ENCODE data around the gene GALNT14. TPM values are rescaled to one million over a fixed set of nuclear protein-coding genes. Genes with fewer than 3 reads are reported as not detected.

GALNT14 gene
- total and polyA plus RNA-seq, 9 of the 15 experiments (the other 6 are each of a cell fraction or from before 2014, with no cell fraction given): 0.11 TPM; not detected in 8

DNA sequence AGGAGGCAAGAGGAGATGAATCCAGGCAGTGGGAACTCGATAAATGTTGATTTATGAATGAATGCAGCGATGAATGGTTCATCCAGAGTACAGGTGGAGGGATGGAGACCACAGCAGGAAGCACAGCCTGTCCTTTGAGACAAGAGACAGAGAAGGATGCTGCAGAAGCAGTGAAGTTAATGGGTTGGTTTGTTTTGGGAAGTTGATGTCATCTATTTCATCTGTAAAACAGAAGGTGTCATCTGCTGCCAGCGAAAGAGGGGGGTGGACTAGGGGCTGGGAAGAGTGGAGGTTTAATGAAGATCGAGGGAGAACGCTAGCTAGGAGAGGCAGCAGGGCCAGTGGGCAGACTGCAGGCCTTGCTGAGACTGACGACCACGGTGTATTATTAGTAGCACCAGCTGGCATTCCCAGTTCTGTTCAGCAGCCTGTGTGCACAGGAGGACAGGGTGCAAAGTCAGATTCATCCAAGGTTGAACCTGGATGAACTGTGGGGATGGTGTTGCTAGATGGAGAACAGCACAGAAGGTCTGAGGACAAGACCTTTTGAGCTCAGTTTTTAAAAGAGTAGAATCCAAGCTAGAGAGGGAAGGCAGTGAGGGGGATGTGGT is 210.7 kb downstream of the GALNT14 start:
- ATAC-seq (no peak), FAIRE-seq (no peak), DNase-seq (ENCODE audit: extremely low read depth in 1 of 4, low spot score in 3 of 4) (no peak)
- ChIA-PET CTCF (ENCODE audit: low intra/inter-chr PET ratio) (no interaction called here), POLR2A (no interaction called here)
- intact Hi-C loops (cut with micrococcal nuclease) (no loop called here), in situ Hi-C loops (cut with MboI) (no loop called here)
- H3K27ac ChIP-seq (ENCODE audit: extremely low read depth, low read depth, low read length): no peak overlapping the region
- H3K9me1 ChIP-seq (ENCODE audit: control insufficient read depth, insufficient read depth, low read length): peaks cover 3% of the 10 kb centered on the region
- peaks cover 3 to 36% of the 10 kb centered on the region in 2 experiments; a peak in 4 of 5 replicates for H3K27me3 ChIP-seq (ENCODE audit: control insufficient read depth in 2 of 2, insufficient read depth in 2 of 2, low read length in 2 of 2)
- 2% methylated on average over 7 of the region's 7 CpGs for WGBS (ENCODE audit: insufficient coverage, low coverage, missing lambda C conversion rate)
- no peak overlapping the region for H3K4me2 ChIP-seq (ENCODE audit: insufficient read depth, low read length)
- no peaks in the 10 kb centered on the region for H3K9me3 ChIP-seq (replicated peaks; ENCODE audit: control insufficient read depth, insufficient read depth, low read depth, low read length)
- BruUV-seq (replicated peaks): no TSS peak
- no peaks in the 10 kb centered on the region; the same call in 1 of the 2 replicates for H4K20me1 ChIP-seq (replicated peaks; ENCODE audit: control insufficient read depth, insufficient read depth, low read length)
- no peak overlapping the region for H3K9ac ChIP-seq (ENCODE audit: insufficient read depth in 1 of 2, low read depth in 2 of 2, low read length in 2 of 2)
- peaks cover 6 to 10% of the 10 kb centered on the region in 2 experiments; a peak in 4 of 5 replicates for H3K4me1 ChIP-seq (replicated peaks in 1 of 2; ENCODE audit: control insufficient read depth in 2 of 2, insufficient read depth in 2 of 2, low read length in 2 of 2)
- no peak overlapping the region for H3K4me3 ChIP-seq
- no peak overlapping the region for H2AFZ ChIP-seq (ENCODE audit: low read depth, low read length)
- H3K36me3 ChIP-seq (ENCODE audit: control insufficient read depth, insufficient read depth, low read length): no peaks in the 10 kb centered on the region
- no peaks in the 10 kb centered on the region for H3K79me2 ChIP-seq (ENCODE audit: control insufficient read depth, insufficient read depth, low read length)
- TF ChIP-seq RBM22 (IDR thresholded peaks at IDR 0.05; ENCODE audit: low read depth, low read length, poor library complexity, severe bottlenecking) (no peak), ARID2 (IDR thresholded peaks at IDR 0.05) (no peak), ELF4 (CRISPR knock-in tag; IDR thresholded peaks at IDR 0.05) (no peak), NR2C1 (IDR thresholded peaks at IDR 0.05) (no peak), NR2C1 (tag; IDR thresholded peaks at IDR 0.05) (no peak), DACH1 (IDR thresholded peaks at IDR 0.05; ENCODE audit: partially characterized antibody) (no peak), ZNF551 (CRISPR knock-in tag; IDR thresholded peaks at IDR 0.05) (no peak), HCFC1 (IDR thresholded peaks at IDR 0.05; ENCODE audit: low read depth, low read length) (no peak), MYNN (IDR thresholded peaks at IDR 0.05) (no peak), MYNN (CRISPR knock-in tag; IDR thresholded peaks at IDR 0.05) (no peak), THRAP3 (IDR thresholded peaks at IDR 0.05; ENCODE audit: borderline replicate concordance) (no peak), TRIM28 (IDR thresholded peaks at IDR 0.05) (no peak), ZNF644 (tag; IDR thresholded peaks at IDR 0.05; ENCODE audit: low read depth) (no peak)
- TF ChIP-seq, protein P1, sequence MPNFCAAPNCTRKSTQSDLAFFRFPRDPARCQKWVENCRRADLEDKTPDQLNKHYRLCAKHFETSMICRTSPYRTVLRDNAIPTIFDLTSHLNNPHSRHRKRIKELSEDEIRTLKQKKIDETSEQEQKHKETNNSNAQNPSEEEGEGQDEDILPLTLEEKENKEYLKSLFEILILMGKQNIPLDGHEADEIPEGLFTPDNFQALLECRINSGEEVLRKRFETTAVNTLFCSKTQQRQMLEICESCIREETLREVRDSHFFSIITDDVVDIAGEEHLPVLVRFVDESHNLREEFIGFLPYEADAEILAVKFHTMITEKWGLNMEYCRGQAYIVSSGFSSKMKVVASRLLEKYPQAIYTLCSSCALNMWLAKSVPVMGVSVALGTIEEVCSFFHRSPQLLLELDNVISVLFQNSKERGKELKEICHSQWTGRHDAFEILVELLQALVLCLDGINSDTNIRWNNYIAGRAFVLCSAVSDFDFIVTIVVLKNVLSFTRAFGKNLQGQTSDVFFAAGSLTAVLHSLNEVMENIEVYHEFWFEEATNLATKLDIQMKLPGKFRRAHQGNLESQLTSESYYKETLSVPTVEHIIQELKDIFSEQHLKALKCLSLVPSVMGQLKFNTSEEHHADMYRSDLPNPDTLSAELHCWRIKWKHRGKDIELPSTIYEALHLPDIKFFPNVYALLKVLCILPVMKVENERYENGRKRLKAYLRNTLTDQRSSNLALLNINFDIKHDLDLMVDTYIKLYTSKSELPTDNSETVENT (CRISPR knock-in tag; IDR thresholded peaks at IDR 0.05): no peak
- TF ChIP-seq, protein P2, sequence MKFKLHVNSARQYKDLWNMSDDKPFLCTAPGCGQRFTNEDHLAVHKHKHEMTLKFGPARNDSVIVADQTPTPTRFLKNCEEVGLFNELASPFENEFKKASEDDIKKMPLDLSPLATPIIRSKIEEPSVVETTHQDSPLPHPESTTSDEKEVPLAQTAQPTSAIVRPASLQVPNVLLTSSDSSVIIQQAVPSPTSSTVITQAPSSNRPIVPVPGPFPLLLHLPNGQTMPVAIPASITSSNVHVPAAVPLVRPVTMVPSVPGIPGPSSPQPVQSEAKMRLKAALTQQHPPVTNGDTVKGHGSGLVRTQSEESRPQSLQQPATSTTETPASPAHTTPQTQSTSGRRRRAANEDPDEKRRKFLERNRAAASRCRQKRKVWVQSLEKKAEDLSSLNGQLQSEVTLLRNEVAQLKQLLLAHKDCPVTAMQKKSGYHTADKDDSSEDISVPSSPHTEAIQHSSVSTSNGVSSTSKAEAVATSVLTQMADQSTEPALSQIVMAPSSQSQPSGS (CRISPR knock-in tag; IDR thresholded peaks at IDR 0.05): no peak
- TF ChIP-seq, protein P3, sequence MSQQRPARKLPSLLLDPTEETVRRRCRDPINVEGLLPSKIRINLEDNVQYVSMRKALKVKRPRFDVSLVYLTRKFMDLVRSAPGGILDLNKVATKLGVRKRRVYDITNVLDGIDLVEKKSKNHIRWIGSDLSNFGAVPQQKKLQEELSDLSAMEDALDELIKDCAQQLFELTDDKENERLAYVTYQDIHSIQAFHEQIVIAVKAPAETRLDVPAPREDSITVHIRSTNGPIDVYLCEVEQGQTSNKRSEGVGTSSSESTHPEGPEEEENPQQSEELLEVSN (IDR thresholded peaks at IDR 0.05; ENCODE audit: borderline replicate concordance in 1 of 2, extremely low read depth in 1 of 2, insufficient read depth in 1 of 2, insufficient read length in 1 of 2, low read depth in 1 of 2, low read length in 1 of 2, poor library complexity in 1 of 2, severe bottlenecking in 1 of 2): no peak
- TF ChIP-seq, protein P4, sequence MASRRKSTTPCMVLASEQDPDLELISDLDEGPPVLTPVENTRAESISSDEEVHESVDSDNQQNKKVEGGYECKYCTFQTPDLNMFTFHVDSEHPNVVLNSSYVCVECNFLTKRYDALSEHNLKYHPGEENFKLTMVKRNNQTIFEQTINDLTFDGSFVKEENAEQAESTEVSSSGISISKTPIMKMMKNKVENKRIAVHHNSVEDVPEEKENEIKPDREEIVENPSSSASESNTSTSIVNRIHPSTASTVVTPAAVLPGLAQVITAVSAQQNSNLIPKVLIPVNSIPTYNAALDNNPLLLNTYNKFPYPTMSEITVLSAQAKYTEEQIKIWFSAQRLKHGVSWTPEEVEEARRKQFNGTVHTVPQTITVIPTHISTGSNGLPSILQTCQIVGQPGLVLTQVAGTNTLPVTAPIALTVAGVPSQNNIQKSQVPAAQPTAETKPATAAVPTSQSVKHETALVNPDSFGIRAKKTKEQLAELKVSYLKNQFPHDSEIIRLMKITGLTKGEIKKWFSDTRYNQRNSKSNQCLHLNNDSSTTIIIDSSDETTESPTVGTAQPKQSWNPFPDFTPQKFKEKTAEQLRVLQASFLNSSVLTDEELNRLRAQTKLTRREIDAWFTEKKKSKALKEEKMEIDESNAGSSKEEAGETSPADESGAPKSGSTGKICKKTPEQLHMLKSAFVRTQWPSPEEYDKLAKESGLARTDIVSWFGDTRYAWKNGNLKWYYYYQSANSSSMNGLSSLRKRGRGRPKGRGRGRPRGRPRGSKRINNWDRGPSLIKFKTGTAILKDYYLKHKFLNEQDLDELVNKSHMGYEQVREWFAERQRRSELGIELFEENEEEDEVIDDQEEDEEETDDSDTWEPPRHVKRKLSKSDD (conservative IDR thresholded peaks at IDR 0.05; ENCODE audit: low read length): no peak
